ENCODE measurements around the gene IFT81.

DNA sequence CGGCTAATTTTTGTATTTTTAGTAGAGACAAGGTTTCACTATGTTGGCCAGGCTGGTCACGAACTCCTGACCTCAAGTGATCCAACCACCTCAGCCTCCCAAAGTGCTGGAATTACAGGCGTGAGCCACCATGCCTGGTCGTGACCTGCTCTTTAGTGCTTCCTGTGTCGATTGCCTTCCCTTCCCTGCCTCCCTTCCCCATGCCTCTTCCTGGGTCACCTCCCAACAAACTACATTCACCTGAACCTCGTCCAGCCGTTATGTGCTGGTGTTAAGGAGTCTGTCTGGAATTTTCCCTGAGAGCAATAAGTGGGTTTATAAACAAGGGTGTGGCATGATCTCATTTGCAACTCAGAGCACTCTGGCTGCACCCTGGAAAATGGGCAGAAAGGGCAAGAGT is 43.7 kb upstream of the IFT81 start:
- TF ChIP-seq, protein P1, sequence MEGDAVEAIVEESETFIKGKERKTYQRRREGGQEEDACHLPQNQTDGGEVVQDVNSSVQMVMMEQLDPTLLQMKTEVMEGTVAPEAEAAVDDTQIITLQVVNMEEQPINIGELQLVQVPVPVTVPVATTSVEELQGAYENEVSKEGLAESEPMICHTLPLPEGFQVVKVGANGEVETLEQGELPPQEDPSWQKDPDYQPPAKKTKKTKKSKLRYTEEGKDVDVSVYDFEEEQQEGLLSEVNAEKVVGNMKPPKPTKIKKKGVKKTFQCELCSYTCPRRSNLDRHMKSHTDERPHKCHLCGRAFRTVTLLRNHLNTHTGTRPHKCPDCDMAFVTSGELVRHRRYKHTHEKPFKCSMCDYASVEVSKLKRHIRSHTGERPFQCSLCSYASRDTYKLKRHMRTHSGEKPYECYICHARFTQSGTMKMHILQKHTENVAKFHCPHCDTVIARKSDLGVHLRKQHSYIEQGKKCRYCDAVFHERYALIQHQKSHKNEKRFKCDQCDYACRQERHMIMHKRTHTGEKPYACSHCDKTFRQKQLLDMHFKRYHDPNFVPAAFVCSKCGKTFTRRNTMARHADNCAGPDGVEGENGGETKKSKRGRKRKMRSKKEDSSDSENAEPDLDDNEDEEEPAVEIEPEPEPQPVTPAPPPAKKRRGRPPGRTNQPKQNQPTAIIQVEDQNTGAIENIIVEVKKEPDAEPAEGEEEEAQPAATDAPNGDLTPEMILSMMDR (IDR thresholded peaks at IDR 0.05; ENCODE audit: insufficient read depth, low read length, poor library complexity, severe bottlenecking), result no peak
- no peak for TF ChIP-seq EZH2phosphoT487 (conservative IDR thresholded peaks at IDR 0.05; ENCODE audit: low read length)
